Measurements from ENCODE around the gene DGKE. TPM values are rescaled to one million over a fixed set of nuclear protein-coding genes. Genes with fewer than 3 reads are reported as not detected.

Gene DGKE
- total and polyA plus RNA-seq, 2 of the 8 experiments (the other 6 are each of a cell fraction or from before 2014, with no cell fraction given) = 1.7 to 7.4 TPM

- no peak overlapping the region for H2AFZ ChIP-seq (ENCODE audit: low read length)
- 0 out of 7 replicates have a peak, but pooled peaks cover 0 to 3% (median under 1%) of the 10 kb centered on the region in 4 experiments for H3K27me3 ChIP-seq (replicated peaks in 1 of 4; ENCODE audit: control insufficient read depth in 3 of 4, extremely low read depth in 1 of 4, insufficient read depth in 3 of 4, low read length in 3 of 4)
- WGBS, 2 experiments (ENCODE audit: extremely low coverage in 1 of 2, insufficient coverage in 1 of 2, insufficient read length in 1 of 2, insufficient replicate concordance in 2 of 2, low coverage in 1 of 2, low lambda C conversion rate in 2 of 2, missing lambda C conversion rate in 1 of 2) = 90% methylated on average over 7 of the region's 7 CpGs; no CpG with 5 or more reads in 1 of the 2 experiments
- H4K20me1 ChIP-seq (replicated peaks in 1 of 2; ENCODE audit: control insufficient read depth in 1 of 2, insufficient read depth in 2 of 2, low read length in 2 of 2) = no peaks in the 10 kb centered on the region
- no peaks in the 10 kb centered on the region for H3K79me1 ChIP-seq (ENCODE audit: low read depth, low read length)
- no peak overlapping the region for H3K4ac ChIP-seq (replicated peaks; ENCODE audit: insufficient read length, low read depth, low read length)
- H4K91ac ChIP-seq (replicated peaks; ENCODE audit: insufficient read length, low read length) = no peak overlapping the region
- H2BK15ac ChIP-seq (ENCODE audit: low read length) = no peak overlapping the region
- no peak overlapping the region for H3K56ac ChIP-seq (replicated peaks; ENCODE audit: insufficient read length, low read depth, low read length)
- H3K9ac ChIP-seq (replicated peaks in 1 of 4; ENCODE audit: extremely low read depth in 1 of 4, low read depth in 3 of 4, low read length in 3 of 4) = no peak overlapping the region
- no peak overlapping the region for H2BK5ac ChIP-seq (ENCODE audit: low read depth, low read length)
- DNase-seq (ENCODE audit: low read depth in 1 of 2, low spot score in 2 of 2) (no peak), FAIRE-seq (no peak)
- H3K23ac ChIP-seq (ENCODE audit: insufficient read length) = no peak overlapping the region
- no peaks in the 10 kb centered on the region for H3K23me2 ChIP-seq (ENCODE audit: low read depth, low read length)
- POLR2A ChIA-PET (ENCODE audit: partially characterized antibody) = interaction anchor here (0.6 to 2.0 kb wide), 2 partner anchors 11 to 234 kb away, joined by 4 to 5 read pairs; no protein-coding TSS in a partner anchor
- H2BK12ac ChIP-seq (ENCODE audit: low read depth, low read length) = no peak overlapping the region
- H3K14ac ChIP-seq (ENCODE audit: insufficient read length) = no peak overlapping the region
- no peaks in the 10 kb centered on the region for H3K36me3 ChIP-seq (ENCODE audit: control insufficient read depth in 2 of 4, insufficient read depth in 4 of 4, low read length in 3 of 4)
- no peaks in the 10 kb centered on the region for H3K9me3 ChIP-seq (ENCODE audit: insufficient read depth in 2 of 2, low read depth in 1 of 2, low read length in 1 of 2)
- no peak overlapping the region for H3K4me3 ChIP-seq (ENCODE audit: extremely low read depth in 1 of 4, insufficient read depth in 2 of 4, low read depth in 3 of 4, low read length in 4 of 4)
- no peak for TF ChIP-seq FOSL1 (IDR thresholded peaks at IDR 0.05; ENCODE audit: insufficient read depth, low read depth, low read length)
- no peak for TF ChIP-seq CTBP2 (IDR thresholded peaks at IDR 0.05; ENCODE audit: borderline replicate concordance, insufficient read depth, insufficient read length, low read length)
- no peak for TF ChIP-seq CBX8 (IDR thresholded peaks at IDR 0.05; ENCODE audit: borderline replicate concordance, low read depth, low read length)
- TF ChIP-seq SIRT6 (IDR thresholded peaks at IDR 0.05; ENCODE audit: low read length) = no peak
- no peak for TF ChIP-seq ASH2L (IDR thresholded peaks at IDR 0.05; ENCODE audit: low read length)
- no peak for TF ChIP-seq EZH2 (IDR thresholded peaks at IDR 0.05; ENCODE audit: low read depth, low read length, severe bottlenecking)
- no peak for TF ChIP-seq SP4 (IDR thresholded peaks at IDR 0.05; ENCODE audit: low read length)
- no peak for TF ChIP-seq NRF1 (IDR thresholded peaks at IDR 0.05; ENCODE audit: low read depth, low read length)
- no peak for TF ChIP-seq SAP30 (IDR thresholded peaks at IDR 0.05; ENCODE audit: insufficient read depth, insufficient replicate concordance, low read length)
- TF ChIP-seq USF2 (IDR thresholded peaks at IDR 0.05; ENCODE audit: low read length) = no peak
- no peak for TF ChIP-seq ZNF274 (IDR thresholded peaks at IDR 0.05; ENCODE audit: borderline replicate concordance, extremely low read depth, low read length)
- no peak overlapping the region for H2AK5ac ChIP-seq (ENCODE audit: low read depth, low read length)
- no peak overlapping the region for H2BK120ac ChIP-seq (replicated peaks; ENCODE audit: low read depth, low read length)
- no peak overlapping the region for H3K4me2 ChIP-seq (ENCODE audit: insufficient read depth in 1 of 2, low read depth in 2 of 2, low read length in 2 of 2)
- no peaks in the 10 kb centered on the region for H3K79me2 ChIP-seq (ENCODE audit: control insufficient read depth in 1 of 2, insufficient read depth in 2 of 2, low read length in 2 of 2)
- H2BK20ac ChIP-seq (ENCODE audit: low read length) = no peak overlapping the region
- no peak overlapping the region for H4K5ac ChIP-seq (ENCODE audit: insufficient read length, low read depth, low read length)
- CTCF ChIA-PET (ENCODE audit: partially characterized antibody) = interaction anchor here (0.7 to 2.2 kb wide), 8 partner anchors 8 to 70 kb away, joined by 3 to 9 read pairs (median 4); no protein-coding TSS in a partner anchor
- no peak overlapping the region for H3K27ac ChIP-seq (ENCODE audit: low read depth, low read length)
- H3K4me1 ChIP-seq (replicated peaks in 1 of 4; ENCODE audit: control insufficient read depth in 3 of 4, insufficient read depth in 4 of 4, low read length in 3 of 4) = no peaks in the 10 kb centered on the region
- H4K8ac ChIP-seq (ENCODE audit: extremely low read depth, insufficient read depth, low read length) = no peak overlapping the region
- H3K18ac ChIP-seq (ENCODE audit: extremely low read depth, low read length) = no peak overlapping the region
Measured at GRCh38 chr17:56879280-56879679, 45.3 kb downstream of the DGKE start.
